ENCODE results near the gene PLEKHG7.
A peak's percentile ranks its signal among the peaks of the same experiment; 100 is the strongest.
"Not testable (repeated sequence)": the region's sequence is repeated elsewhere in the genome, so short reads cannot be mapped to it uniquely, and the experiment has no call there.

The PLEKHG7 gene

GRCh38 chr12:92753976-92754885, 51.4 kb downstream of the PLEKHG7 start:
- no peak for DNase-seq

DNA sequence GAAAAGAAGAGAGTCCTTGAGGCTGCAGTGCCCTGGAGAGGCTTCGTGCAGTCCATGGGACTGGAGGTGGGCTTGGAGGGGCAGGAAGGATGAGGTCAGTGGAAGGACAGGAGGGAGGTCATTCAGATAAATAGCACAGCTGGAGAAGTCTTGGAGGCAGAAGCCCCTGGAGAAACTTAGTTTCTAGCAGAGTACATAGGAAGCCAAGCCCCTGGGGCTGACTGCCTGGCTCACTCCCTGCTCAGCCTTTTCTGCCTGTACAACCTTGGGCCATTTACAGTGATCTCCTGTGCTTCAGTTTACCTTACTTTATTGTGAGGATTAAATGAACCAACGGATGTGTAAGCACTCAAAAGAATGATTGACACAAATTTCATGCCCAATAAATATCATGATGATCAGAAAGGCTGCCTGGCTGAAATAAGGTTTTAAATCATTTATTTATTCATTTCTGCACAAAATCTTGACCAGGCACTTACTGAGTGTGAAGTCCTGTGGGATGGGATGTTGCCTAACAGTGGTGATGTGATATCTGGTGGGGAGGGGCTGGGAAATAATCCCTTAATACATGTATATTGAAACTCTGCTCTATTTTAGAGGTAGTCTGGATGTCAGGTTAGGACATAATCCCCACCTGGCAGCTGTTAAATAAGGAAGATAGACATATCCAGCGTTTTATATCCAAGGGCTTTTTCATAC, 54.3 kb downstream of the PLEKHG7 start:
- DNase-seq: no peak

DNA sequence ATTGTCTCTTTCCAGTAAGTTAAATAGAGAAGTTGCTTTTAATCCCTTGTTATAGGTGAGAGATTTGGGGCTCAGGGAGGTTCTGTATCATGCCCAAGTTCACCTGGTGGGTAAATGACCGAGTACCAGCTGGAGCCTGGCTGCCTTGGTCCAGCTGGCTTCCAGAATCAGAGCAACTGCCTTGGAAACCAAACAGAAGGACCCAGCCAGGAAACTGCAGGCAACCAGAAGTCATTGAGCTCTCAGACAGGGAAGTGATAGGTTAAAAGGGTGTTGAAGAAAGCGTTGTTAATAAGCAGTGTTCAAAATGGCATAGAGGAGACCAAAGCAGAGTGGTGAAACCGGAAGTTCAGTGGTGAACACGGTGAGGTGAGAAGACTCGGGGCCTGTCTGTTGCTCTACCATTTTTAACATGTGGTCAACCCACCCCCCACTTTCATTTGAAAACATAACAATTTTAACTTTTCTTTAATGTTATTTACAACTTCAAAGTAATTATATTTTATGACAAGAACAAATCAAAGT, 54.9 kb downstream of the PLEKHG7 start:
- peak in 1 of 2 donors; percentile 7 for DNase-seq

DNA sequence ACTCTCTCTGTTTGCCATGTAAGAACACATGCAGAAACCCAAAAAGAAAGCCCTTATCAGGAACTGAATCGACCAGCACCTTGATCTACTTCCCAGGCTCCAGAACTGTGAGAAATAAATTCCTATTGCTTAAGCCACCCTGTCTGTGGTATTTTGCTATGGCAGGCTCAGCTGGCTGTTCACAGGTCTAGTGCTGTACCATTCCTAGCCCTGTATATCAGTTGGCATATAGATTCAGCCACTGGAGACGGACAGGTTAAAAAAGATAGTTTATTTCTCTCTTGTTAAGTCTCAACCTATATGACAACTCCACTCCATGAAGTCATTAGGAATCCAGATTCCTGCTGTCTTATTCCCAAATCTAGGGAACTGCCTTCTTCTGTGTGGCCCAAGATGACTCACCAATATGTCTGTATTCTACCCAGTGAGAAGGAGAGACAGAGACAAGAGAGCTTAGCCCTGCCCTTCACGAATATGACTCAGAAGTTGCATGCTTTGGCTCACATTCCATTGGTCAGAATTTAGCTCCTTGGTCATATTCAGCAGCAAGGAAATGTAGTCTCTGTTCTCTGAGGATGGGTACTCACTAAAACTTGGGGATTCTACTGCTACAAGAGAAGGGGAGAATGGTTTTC, 57.0 kb downstream of the PLEKHG7 start:
- DNase-seq: no peak

DNA sequence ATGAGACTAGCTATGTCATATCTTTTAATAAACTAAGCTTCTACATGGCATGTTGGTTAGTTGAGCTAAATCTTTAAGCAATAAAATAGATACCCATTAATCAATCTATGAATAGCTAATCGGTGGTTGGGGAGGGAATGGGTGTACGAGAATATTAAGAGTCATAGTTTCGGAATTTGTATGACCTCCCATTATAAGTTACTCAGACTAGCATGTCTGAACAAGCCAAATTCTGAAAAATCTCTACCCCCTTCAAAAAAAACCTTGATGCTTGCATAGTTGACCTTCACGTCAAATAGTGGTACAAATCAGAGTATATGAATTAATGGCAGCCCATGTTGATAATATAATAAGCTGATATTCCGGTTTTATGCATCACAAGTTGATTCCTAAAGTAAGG, 60.0 kb downstream of the PLEKHG7 start:
- no peak for DNase-seq

DNA sequence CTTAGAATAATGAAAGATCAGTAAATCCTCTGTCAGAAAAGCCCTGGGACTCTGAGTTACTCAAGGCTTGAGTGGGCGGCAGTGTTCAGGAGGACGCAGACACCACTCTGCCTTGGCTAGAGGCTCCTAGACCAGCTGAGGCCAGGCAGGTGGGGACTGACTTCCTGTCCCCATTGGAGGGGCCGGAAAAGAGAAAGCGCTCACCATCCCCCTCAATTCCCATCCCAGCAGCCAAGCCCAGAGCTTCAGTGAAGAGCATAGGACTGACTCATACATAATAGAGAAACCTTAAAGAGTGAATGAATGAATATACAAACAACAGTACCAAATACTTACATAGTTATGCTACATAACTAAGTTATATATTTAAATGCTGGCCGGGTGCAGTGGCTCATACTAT, 62.0 kb downstream of the PLEKHG7 start:
- DNase-seq: no peak

GRCh38 chr12:92765871-92766270, 63.1 kb downstream of the PLEKHG7 start:
- no peak for DNase-seq

- DNase-seq: no peak
These were observed 66.5 kb downstream of the PLEKHG7 start for GRCh38 chr12:92769124-92769901.

DNA sequence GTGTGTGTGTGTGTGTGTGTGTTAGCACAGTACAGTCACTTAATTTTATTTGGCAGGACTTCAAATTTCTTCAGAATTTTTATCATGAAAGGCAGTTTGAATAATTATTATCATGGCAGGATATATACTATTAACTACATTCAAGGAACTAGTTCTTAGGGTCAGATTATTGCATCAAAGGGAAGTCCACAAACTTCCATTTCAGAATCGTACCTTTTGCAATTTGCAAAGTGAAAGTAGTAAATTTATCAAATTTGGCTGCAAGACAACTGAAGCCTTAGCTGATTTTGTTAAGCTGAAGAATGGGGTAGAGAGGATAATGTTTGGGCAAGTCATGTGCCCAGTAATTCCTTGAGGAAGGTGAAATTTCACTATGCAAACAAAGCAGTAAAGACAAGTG, 68.2 kb downstream of the PLEKHG7 start:
- DNase-seq: no peak

DNA sequence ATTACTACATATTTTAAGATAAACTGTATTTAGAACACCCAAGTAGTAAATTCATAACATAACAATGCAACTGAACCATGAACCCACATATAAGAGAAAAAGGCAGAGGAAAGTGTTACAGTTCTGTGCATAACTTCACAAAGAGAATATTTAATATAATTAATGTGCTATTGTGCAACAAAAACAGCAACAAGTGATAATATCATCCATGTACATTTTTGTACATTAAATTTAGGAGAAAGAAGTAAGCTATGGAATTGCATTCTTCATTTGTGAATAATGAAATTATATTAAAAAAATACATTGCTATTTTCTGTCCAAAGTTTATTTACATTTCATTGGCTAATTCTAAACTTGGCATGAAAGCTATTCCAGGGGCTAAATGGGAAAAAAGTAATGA, 72.6 kb downstream of the PLEKHG7 start:
- DNase-seq: no peak

GRCh38 chr12:92778525-92778924, 75.7 kb downstream of the PLEKHG7 start:
- DNase-seq: no peak

DNA sequence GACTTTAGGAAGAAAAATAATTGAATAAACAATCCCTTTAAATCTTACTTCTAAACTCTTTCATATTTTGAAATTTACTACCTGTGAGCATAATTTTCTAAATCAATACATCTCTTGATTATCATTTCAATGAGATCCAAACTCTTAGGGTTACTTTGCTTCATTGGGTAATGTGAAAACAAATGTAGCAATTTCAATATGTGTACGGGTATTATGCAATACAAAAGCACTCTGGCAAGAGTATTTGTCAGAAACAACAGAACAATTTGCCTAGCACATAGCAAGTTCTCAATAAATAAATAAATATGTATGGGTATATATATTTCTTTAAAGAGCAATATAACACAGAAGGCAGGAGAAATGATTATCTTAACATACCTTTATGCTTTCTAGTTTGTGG, 77.1 kb downstream of the PLEKHG7 start:
- no peak for DNase-seq

- DNase-seq: no peak
These were observed 81.6 kb downstream of the PLEKHG7 start for GRCh38 chr12:92784356-92784755.

GRCh38 chr12:92784797-92785562, 82.2 kb downstream of the PLEKHG7 start:
- DNase-seq: peak; percentile 22 to 77

DNA sequence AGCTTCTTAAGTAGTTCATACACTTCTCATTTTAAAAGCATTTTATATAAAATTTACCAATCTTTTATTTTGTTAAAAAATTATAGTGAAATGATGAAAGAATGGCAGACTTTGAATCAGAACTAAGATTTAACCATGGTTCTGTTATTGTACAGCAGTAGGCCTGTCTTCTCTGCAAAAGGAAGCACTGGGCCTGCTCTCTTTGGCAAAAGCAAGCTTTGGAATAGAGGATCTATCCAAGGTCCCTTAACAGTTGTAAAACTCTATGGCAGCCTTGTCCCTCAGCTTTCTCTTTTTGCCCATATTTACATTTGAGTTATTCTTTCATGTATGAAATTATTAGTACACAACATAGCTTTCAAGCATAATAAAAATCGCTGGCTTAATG, 82.8 kb downstream of the PLEKHG7 start:
- no peak for DNase-seq

- DNase-seq: no peak
These were observed 83.3 kb downstream of the PLEKHG7 start for GRCh38 chr12:92786045-92786444.

- not testable (repeated sequence) for DNase-seq
These were observed 91.6 kb downstream of the PLEKHG7 start for GRCh38 chr12:92794356-92794755.

- no peak for DNase-seq
These were observed 92.0 kb downstream of the PLEKHG7 start for GRCh38 chr12:92794814-92795213.

GRCh38 chr12:92796650-92797049, 93.9 kb downstream of the PLEKHG7 start:
- no peak for DNase-seq

- no peak for DNase-seq
These were observed 100.1 kb downstream of the PLEKHG7 start for GRCh38 chr12:92802906-92803305.

DNA sequence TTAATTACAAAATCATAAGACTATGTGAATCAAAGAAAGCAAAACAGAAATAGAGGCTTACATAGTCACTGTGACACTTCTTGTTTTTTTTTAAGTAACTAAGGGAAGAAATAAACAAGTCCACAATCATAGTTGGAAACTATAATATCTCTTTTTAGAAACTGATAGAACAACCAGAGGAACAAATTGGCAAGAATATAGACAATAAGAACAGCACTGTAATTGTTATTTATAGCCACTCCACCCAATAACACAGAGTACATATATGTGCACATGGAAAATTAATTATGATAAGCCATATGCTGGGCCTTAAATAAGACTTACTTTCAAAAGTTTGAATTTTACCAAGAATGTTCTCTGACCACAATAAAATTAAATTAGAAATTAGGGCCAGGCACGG, 101.1 kb downstream of the PLEKHG7 start:
- DNase-seq: no peak

DNA sequence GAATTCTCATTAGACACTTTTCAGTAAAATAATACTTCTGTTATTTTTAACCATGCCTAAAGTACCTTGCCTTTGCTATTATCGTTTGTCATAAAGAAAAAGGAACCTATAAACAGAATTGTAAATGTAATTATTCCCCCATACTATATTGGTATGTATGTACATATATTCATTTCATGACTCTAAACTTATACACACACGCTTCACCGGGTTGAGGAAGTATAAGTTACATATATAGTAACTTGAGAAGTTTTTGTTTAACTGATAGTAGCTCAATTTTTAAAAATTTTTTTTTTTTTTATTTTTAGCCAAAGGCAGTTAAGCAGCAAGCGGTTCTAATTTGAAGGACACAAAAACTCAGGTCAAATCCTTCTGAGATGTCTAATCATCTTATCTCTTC, 107.6 kb downstream of the PLEKHG7 start:
- no peak for DNase-seq

Data from CD4-positive, alpha-beta T cell treated with Interferon alpha-2 for 1 hour (primary cell).